H9 (cell line): ENCODE results near the gene HRAS. TPM values are rescaled to one million over a fixed set of nuclear protein-coding genes. Genes with fewer than 3 reads are reported as not detected.
"Not testable (repeated sequence)": the region's sequence is repeated elsewhere in the genome, so short reads cannot be mapped to it uniquely, and the experiment has no call there.

Experiments
- DNase-seq: peaks from one replicate; pipeline ENCODE4 v3.0.0-alpha.2; 2017
- H2AFZ ChIP-seq: one replicate; pipeline ENCODE4 v1.6.1; 2013; ENCODE audit warnings: mild to moderate bottlenecking, low read length, control low read depth, moderate library complexity
- H2AK5ac ChIP-seq: 2 replicates; pipeline ENCODE4 v1.6.1; 2013; ENCODE audit warnings: low read length, control low read depth, mixed read lengths; ENCODE audit not compliant: insufficient read length
- H2BK120ac ChIP-seq: one replicate; pipeline ENCODE4 v1.6.1; 2013; ENCODE audit warnings: low read depth, mild to moderate bottlenecking, low read length, control low read depth, inconsistent platforms; ENCODE audit not compliant: poor library complexity, severe bottlenecking
- H2BK12ac ChIP-seq: 2 replicates; pipeline ENCODE4 v1.6.1; 2013; ENCODE audit warnings: low read length, control low read depth, mixed read lengths, low read depth; ENCODE audit not compliant: insufficient read length
- H2BK15ac ChIP-seq: 2 replicates; pipeline ENCODE4 v1.6.1; 2013; ENCODE audit warnings: low read depth, low read length, control low read depth
- H2BK20ac ChIP-seq: one replicate; pipeline ENCODE4 v1.6.1; 2013; ENCODE audit warnings: low read depth, mild to moderate bottlenecking, low read length, control low read depth, inconsistent platforms; ENCODE audit not compliant: poor library complexity, severe bottlenecking
- H2BK5ac ChIP-seq: 2 replicates; pipeline ENCODE4 v1.6.1; 2013; ENCODE audit warnings: low read length, control low read depth, mixed read lengths; ENCODE audit not compliant: insufficient read length
- H3K14ac ChIP-seq: 2 replicates; pipeline ENCODE4 v1.6.1; 2013; ENCODE audit warnings: low read length, control low read depth; ENCODE audit not compliant: insufficient read depth
- H3K18ac ChIP-seq: 2 replicates; pipeline ENCODE4 v1.6.1; 2013; ENCODE audit warnings: low read depth, mild to moderate bottlenecking, mixed read lengths, low read length, control low read depth; ENCODE audit not compliant: insufficient read length
- H3K23ac ChIP-seq: 2 replicates; pipeline ENCODE4 v1.6.1; 2013; ENCODE audit warnings: low read length, control low read depth, mixed read lengths, low read depth; ENCODE audit not compliant: insufficient read length
- H3K23me2 ChIP-seq: 2 replicates; pipeline ENCODE4 v1.6.1; 2013; ENCODE audit warnings: low read depth, mild to moderate bottlenecking, mixed read lengths, low read length, control low read depth; ENCODE audit not compliant: insufficient read length, poor library complexity, severe bottlenecking
- H3K27ac ChIP-seq: 2 replicates; pipeline ENCODE4 v1.5.1; 2013; ENCODE audit warnings: low read length, control low read depth, mixed read lengths, low read depth; ENCODE audit not compliant: insufficient read length
- H3K27me3 ChIP-seq: 2 replicates; pipeline ENCODE4 v1.6.1; 2013; ENCODE audit warnings: low read length, control low read depth, inconsistent platforms; ENCODE audit not compliant: insufficient read depth
- H3K4ac ChIP-seq: 2 replicates; pipeline ENCODE4 v1.6.1; 2013; ENCODE audit warnings: low read depth, mild to moderate bottlenecking, control low read depth, inconsistent platforms, low read length, moderate library complexity
- H3K4me1 ChIP-seq: 2 replicates; pipeline ENCODE4 v1.6.1; 2013; ENCODE audit warnings: low read length, control low read depth, inconsistent platforms; ENCODE audit not compliant: insufficient read depth
- H3K4me2 ChIP-seq: 2 replicates; pipeline ENCODE4 v1.6.1; 2013; ENCODE audit warnings: low read length, control low read depth, mixed read lengths; ENCODE audit not compliant: insufficient read length, insufficient read depth
- H3K56ac ChIP-seq: 2 replicates; pipeline ENCODE4 v1.6.1; 2013; ENCODE audit warnings: low read depth, mild to moderate bottlenecking, mixed read lengths, low read length, control low read depth; ENCODE audit not compliant: insufficient read length
- H3K79me1 ChIP-seq: 2 replicates; pipeline ENCODE4 v1.6.1; 2013; ENCODE audit warnings: low read depth, mild to moderate bottlenecking, moderate library complexity, low read length, control low read depth, inconsistent platforms; ENCODE audit not compliant: insufficient read depth, poor library complexity, severe bottlenecking
- H3K79me2 ChIP-seq: 2 replicates; pipeline ENCODE4 v1.6.1; 2013; ENCODE audit warnings: low read length, control low read depth, inconsistent platforms; ENCODE audit not compliant: insufficient read depth
- H3K9ac ChIP-seq: 2 replicates; pipeline ENCODE4 v1.6.1; 2013; ENCODE audit warnings: low read length, control low read depth, mixed read lengths; ENCODE audit not compliant: insufficient read length; ENCODE audit errors: extremely low read depth
- H3K9me3 ChIP-seq: one replicate; pipeline ENCODE4 v1.6.1; 2013; ENCODE audit warnings: low read depth, low read length, inconsistent platforms; ENCODE audit not compliant: control insufficient read depth
- H3T11ph ChIP-seq: one replicate; pipeline ENCODE4 v1.6.1; 2013; ENCODE audit warnings: mild to moderate bottlenecking, low read length, control low read depth, inconsistent platforms
- H4K20me1 ChIP-seq: one replicate; pipeline ENCODE4 v1.6.1; 2013; ENCODE audit not compliant: control insufficient read depth, insufficient read length, insufficient read depth
- H4K5ac ChIP-seq: 2 replicates; pipeline ENCODE4 v1.6.1; 2013; ENCODE audit warnings: low read depth, mild to moderate bottlenecking, mixed read lengths, low read length, control low read depth; ENCODE audit not compliant: insufficient read length
- H4K8ac ChIP-seq: replicated peaks from 2 replicates; pipeline ENCODE4 v1.6.1; 2013; ENCODE audit warnings: low read length, control low read depth, mixed read lengths, low read depth; ENCODE audit not compliant: insufficient read length
- H4K91ac ChIP-seq: 2 replicates; pipeline ENCODE4 v1.6.1; 2013; ENCODE audit warnings: low read depth, mild to moderate bottlenecking, moderate library complexity, mixed read lengths, low read length, control low read depth; ENCODE audit not compliant: insufficient read length
- H3K27ac Mint-ChIP-seq, 3 experiments: 2 replicates in 2 of 3; 3 replicates in 1 of 3; pipeline ENCODE4 v1.8.0; 2020 to 2021; ENCODE audit warnings: mixed read lengths in 3 of 3, mild to moderate bottlenecking in 1 of 3, moderate library complexity in 1 of 3
- H3K27me3 Mint-ChIP-seq: 2 replicates; pipeline ENCODE4 v1.8.0; 2021; ENCODE audit warnings: low read depth, mild to moderate bottlenecking, moderate library complexity, mixed read lengths
- H3K36me3 Mint-ChIP-seq, 3 experiments: 2 replicates in 2 of 3; 3 replicates in 1 of 3; pipeline ENCODE4 v1.8.0; 2020 to 2021; ENCODE audit warnings: low read depth in 3 of 3, mixed read lengths in 3 of 3; ENCODE audit not compliant: insufficient read depth in 1 of 3
- H3K4me1 Mint-ChIP-seq, 2 experiments: 2 replicates each; pipeline ENCODE4 v1.8.0; 2020; ENCODE audit warnings: mixed read lengths in 2 of 2
- H3K4me3 Mint-ChIP-seq, 2 experiments: 2 replicates in 1 of 2; 3 replicates in 1 of 2; pipeline ENCODE4 v1.8.0; 2020 to 2021; ENCODE audit warnings: mild to moderate bottlenecking in 2 of 2, mixed read lengths in 2 of 2, moderate library complexity in 1 of 2
- H3K9me3 Mint-ChIP-seq, 2 experiments: 2 replicates in 1 of 2; 3 replicates in 1 of 2; pipeline ENCODE4 v1.8.0; 2020; ENCODE audit warnings: mild to moderate bottlenecking in 2 of 2, mixed read lengths in 2 of 2, moderate library complexity in 1 of 2
- WGBS: extraction: QIAGEN DNeasy Blood & Tissue Kit; methylation state at CpG from one replicate; pipeline ENCODE4 v1.1.7; 2013; ENCODE audit warnings: missing lambda C conversion rate, low lambda C conversion rate, mixed read lengths; ENCODE audit not compliant: insufficient read length; ENCODE audit errors: extremely low coverage; 5-methylcytosine and 5-hydroxymethylcytosine counted together
- total RNA-seq: library from RNA; stranded (reverse); gene quantifications from 2 replicates; pipeline ENCODE4 v1.2.1, GENCODE V29; 2021
- TF ChIP-seq, protein P1 (sequence below): fragments of 200-600 bp; sonication (generic); conservative IDR thresholded peaks from 3 replicates; pipeline ENCODE4 v1.8.0; 2021; ENCODE audit warnings: antibody characterized with exemption, mild to moderate bottlenecking

The HRAS gene
- total RNA-seq, 1 experiment from 2014 or later: 61.8 TPM

DNA sequence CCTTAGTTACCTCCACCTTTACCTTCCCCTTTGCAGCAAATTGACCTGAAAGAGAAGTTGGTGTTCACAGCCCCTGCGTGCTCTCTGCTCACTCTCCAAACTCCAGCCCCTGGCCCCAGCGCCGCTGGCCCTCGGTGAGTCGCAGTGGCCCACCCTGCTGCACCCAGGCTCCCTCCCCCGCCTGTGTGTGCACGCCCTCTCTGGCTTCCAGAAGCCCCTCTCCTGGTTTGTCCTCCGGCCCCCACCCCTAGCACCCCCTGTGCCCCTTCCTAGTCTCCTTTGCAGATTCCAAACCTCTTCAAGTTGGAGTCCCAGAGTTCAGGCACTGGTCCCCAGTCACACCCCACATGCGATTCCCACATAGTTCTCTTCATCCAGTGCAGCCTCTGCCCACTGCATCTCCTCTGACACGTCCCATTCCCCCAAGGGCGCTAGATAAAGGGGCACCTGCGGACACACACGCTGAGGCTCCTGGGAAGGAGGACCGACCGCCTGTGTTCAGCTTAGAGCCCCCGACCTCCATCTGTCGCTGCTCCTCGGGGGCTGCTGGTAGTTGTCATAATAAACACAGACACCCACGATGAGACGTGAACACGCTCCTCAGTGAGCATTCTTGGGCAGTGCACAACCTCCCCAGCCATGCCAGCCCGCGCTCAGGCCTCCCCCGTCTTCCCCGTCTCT is 39.4 kb upstream of the HRAS start:
- H3K4me1 Mint-ChIP-seq: peaks cover 34 to 39% of the 10 kb centered on the region in 2 experiments
- DNase-seq: no peak
- Histone ChIP-seq H3K4ac (no peak overlapping the region), H2BK12ac (no peak overlapping the region), H3K27me3 (no peaks in the 10 kb centered on the region; the same call in 1 of the 2 replicates), H2BK20ac (no peak overlapping the region), H3K4me2 (peak overlapping the region; percentile 70), H2BK120ac (no peak overlapping the region), H3K9me3 (no peaks in the 10 kb centered on the region), H3K14ac (no peak overlapping the region), H4K20me1 (no peaks in the 10 kb centered on the region), H2BK15ac (no peak overlapping the region), H2AK5ac (no peak overlapping the region), H3K18ac (no peak overlapping the region), H2BK5ac (no peak overlapping the region), H3K4me1 (no peaks in the 10 kb centered on the region), H3K23me2 (peaks cover 16% of the 10 kb centered on the region), H4K8ac (no peak overlapping the region), H4K5ac (no peak overlapping the region), H2AFZ (no peak overlapping the region), H3K9ac (no peak overlapping the region), H3K79me1 (peaks cover 10% of the 10 kb centered on the region), H3T11ph (no peak overlapping the region), H3K23ac (no peak overlapping the region), H3K27ac (no peak overlapping the region), H3K56ac (no peak overlapping the region), H3K79me2 (peaks cover 30% of the 10 kb centered on the region; the same call in 1 of the 2 replicates), H4K91ac (no peak overlapping the region)
- WGBS: no CpG with 5 or more reads among the region's 25 CpGs
- H3K9me3 Mint-ChIP-seq: 0 out of 5 replicates have a peak, but pooled peaks cover 0 to 2% of the 10 kb centered on the region in 2 experiments
- H3K27ac Mint-ChIP-seq: peak overlapping the region in 1 of 3 experiments; percentile 57; a peak in 1 of 7 replicates
- TF ChIP-seq, protein P1, sequence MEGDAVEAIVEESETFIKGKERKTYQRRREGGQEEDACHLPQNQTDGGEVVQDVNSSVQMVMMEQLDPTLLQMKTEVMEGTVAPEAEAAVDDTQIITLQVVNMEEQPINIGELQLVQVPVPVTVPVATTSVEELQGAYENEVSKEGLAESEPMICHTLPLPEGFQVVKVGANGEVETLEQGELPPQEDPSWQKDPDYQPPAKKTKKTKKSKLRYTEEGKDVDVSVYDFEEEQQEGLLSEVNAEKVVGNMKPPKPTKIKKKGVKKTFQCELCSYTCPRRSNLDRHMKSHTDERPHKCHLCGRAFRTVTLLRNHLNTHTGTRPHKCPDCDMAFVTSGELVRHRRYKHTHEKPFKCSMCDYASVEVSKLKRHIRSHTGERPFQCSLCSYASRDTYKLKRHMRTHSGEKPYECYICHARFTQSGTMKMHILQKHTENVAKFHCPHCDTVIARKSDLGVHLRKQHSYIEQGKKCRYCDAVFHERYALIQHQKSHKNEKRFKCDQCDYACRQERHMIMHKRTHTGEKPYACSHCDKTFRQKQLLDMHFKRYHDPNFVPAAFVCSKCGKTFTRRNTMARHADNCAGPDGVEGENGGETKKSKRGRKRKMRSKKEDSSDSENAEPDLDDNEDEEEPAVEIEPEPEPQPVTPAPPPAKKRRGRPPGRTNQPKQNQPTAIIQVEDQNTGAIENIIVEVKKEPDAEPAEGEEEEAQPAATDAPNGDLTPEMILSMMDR: no peak
- H3K4me3 Mint-ChIP-seq: peak overlapping the region; percentile 79 to 92
- H3K36me3 Mint-ChIP-seq: peaks cover 0 to 9% (median 3%) of the 10 kb centered on the region in 3 experiments; a peak in 5 of 7 replicates
- H3K27me3 Mint-ChIP-seq: peaks cover 15% of the 10 kb centered on the region

DNA sequence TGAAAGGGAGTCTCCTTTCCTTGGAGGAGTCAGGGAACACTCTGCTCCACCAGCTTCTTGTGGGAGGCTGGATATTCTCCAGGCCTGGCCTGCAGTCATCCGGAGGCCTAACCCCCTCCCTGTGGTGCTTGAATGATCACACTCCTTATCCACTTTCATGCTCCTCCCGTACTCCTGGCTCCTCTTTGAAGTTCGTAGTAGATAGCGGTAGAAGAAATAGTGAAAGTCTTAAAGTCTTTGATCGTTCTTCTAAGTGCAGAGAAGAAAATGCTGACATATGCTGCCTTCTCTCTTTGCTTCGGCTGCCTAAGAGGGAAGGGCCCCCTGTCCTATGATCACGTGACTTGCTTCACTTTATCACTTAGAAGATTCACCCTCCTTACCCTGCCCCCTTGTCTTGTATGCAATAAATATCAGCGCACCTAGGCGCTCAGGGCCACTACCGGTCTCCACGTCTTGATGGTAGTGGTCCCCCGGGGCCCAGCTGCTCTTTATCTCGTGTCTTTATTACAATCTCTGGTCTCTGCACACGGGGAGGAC is 38.7 kb upstream of the HRAS start:
- not testable (repeated sequence) for H2BK120ac ChIP-seq, H3K4ac ChIP-seq, H3T11ph ChIP-seq, H2BK20ac ChIP-seq, DNase-seq, H3K9me3 ChIP-seq, H3K23ac ChIP-seq, H2BK5ac ChIP-seq, H4K20me1 ChIP-seq, H3K36me3 Mint-ChIP-seq, H4K8ac ChIP-seq, H2AFZ ChIP-seq, H3K14ac ChIP-seq, H2AK5ac ChIP-seq, H3K9ac ChIP-seq, H4K91ac ChIP-seq, H4K5ac ChIP-seq, H3K9me3 Mint-ChIP-seq, H3K27ac Mint-ChIP-seq, H3K4me1 ChIP-seq, H3K27ac ChIP-seq, H3K27me3 ChIP-seq, H3K4me2 ChIP-seq, H3K18ac ChIP-seq, H3K56ac ChIP-seq, H2BK15ac ChIP-seq, H2BK12ac ChIP-seq
- Mint-ChIP-seq H3K4me3 (peak overlapping the region; percentile 79 to 92), H3K4me1 (peaks cover 32 to 42% of the 10 kb centered on the region in 2 experiments), H3K27me3 (peaks cover 15% of the 10 kb centered on the region)
- H3K79me1 ChIP-seq: peaks cover 10% of the 10 kb centered on the region
- WGBS: no CpG with 5 or more reads among the region's 14 CpGs
- peaks cover 23% of the 10 kb centered on the region; the same call in 1 of the 2 replicates for H3K79me2 ChIP-seq
- peaks cover 16% of the 10 kb centered on the region for H3K23me2 ChIP-seq
